DOHH2 (cell line): ENCODE measurements around the gene GGT6.

Source experiments
- H3F3A ChIP-seq: fragments of 200-600 bp; sonication (generic), shearing (Covaris generic); 2 replicates; pipeline ENCODE4 v1.6.0; 2016; ENCODE audit warnings: antibody characterized with exemption, mild to moderate bottlenecking; ENCODE audit not compliant: control insufficient read depth, insufficient read depth
- H3K27ac ChIP-seq: fragments of 200-600 bp; sonication (generic); 2 replicates; pipeline ENCODE4 v1.5.1; 2014; ENCODE audit warnings: low read depth, mild to moderate bottlenecking, low read length, moderate library complexity
- H3K27me3 ChIP-seq: fragments of 200-600 bp; sonication (generic); 2 replicates; pipeline ENCODE4 v1.6.1; 2014; ENCODE audit warnings: mild to moderate bottlenecking, low read length, mixed read lengths; ENCODE audit not compliant: control insufficient read depth
- H3K36me3 ChIP-seq: fragments of 200-600 bp; sonication (generic); 2 replicates; pipeline ENCODE4 v1.6.1; 2014; ENCODE audit warnings: mild to moderate bottlenecking, low read length, moderate library complexity, mixed read lengths; ENCODE audit not compliant: control insufficient read depth
- H3K4me1 ChIP-seq: fragments of 200-600 bp; sonication (generic); 2 replicates; pipeline ENCODE4 v1.6.1; 2014; ENCODE audit warnings: mild to moderate bottlenecking, low read length, mixed read lengths; ENCODE audit not compliant: control insufficient read depth
- H3K4me2 ChIP-seq: fragments of 200-600 bp; sonication (generic); 2 replicates; pipeline ENCODE4 v1.6.0; 2014; ENCODE audit warnings: mild to moderate bottlenecking, low read length, moderate library complexity
- H3K4me3 ChIP-seq: fragments of 200-600 bp; sonication (generic); 2 replicates; pipeline ENCODE4 v1.5.1; 2014; ENCODE audit warnings: mild to moderate bottlenecking, low read length, mixed read lengths
- H3K79me2 ChIP-seq: fragments of 200-600 bp; sonication (generic); 2 replicates; pipeline ENCODE4 v1.6.1; 2014; ENCODE audit warnings: mild to moderate bottlenecking, low read length, mixed read lengths; ENCODE audit not compliant: control insufficient read depth
- H3K9me2 ChIP-seq: fragments of 200-600 bp; sonication (generic); replicated peaks from 2 replicates; pipeline ENCODE4 v1.6.1; 2014; ENCODE audit warnings: mild to moderate bottlenecking, low read length, mixed read lengths; ENCODE audit not compliant: control insufficient read depth
- H3K9me3 ChIP-seq: fragments of 200-600 bp; sonication (generic); 2 replicates; pipeline ENCODE4 v1.6.1; 2014; ENCODE audit warnings: antibody characterized with exemption, low read length, mixed read lengths; ENCODE audit not compliant: control insufficient read depth, insufficient read depth
- H4K20me1 ChIP-seq: fragments of 200-600 bp; sonication (generic); 2 replicates; pipeline ENCODE4 v1.6.0; 2014; ENCODE audit warnings: low read depth, mild to moderate bottlenecking, antibody characterized with exemption, low read length, moderate library complexity; ENCODE audit not compliant: control insufficient read depth, insufficient read depth
- EZH2phosphoT487 ChIP-seq: fragments of 200-600 bp; sonication (generic); IDR thresholded peaks from 2 replicates; pipeline ENCODE4 v1.6.1; 2017; ENCODE audit warnings: borderline replicate concordance, mild to moderate bottlenecking, antibody characterized with exemption, low read length, moderate library complexity, mixed read lengths
- TF ChIP-seq, protein P1 (sequence below): fragments of 200-600 bp; sonication (generic); IDR thresholded peaks from one replicate; pipeline ENCODE4 v1.5.1; 2014; ENCODE audit warnings: antibody characterized with exemption, mild to moderate bottlenecking, low read depth, low read length; ENCODE audit not compliant: poor library complexity, severe bottlenecking

GGT6 gene

DNA sequence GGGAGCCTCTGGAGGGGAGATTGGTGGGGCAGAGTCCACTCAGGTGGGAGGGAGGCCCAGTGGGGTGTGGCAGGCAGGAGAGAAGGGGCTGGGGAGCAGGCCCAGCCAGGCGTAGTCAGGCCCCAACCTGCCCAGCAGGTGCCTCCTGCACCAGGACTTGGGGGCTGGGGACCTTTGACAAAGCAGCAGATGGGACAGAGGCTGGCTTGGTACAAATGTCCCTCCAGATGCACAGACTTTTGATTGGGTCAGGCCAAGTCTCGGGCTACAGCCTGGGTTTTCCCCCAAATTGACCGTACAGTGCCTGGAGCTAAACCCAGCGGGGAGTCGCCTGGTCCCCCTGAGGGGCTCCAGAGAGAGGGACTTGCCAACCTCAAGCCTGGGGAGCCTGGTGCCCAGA, 411 bp downstream of the GGT6 start:
- Histone ChIP-seq H3K79me2 (peaks cover 9% of the 10 kb centered on the region), H3K27ac (no peak overlapping the region), H3K9me2 (no peaks in the 10 kb centered on the region), H3K4me1 (peaks cover 16% of the 10 kb centered on the region), H3K27me3 (peaks cover 12% of the 10 kb centered on the region), H3K4me2 (no peak overlapping the region), H3K9me3 (no peaks in the 10 kb centered on the region), H3K4me3 (no peak overlapping the region), H3K36me3 (peaks cover 1% of the 10 kb centered on the region), H4K20me1 (no peaks in the 10 kb centered on the region), H3F3A (no peaks in the 10 kb centered on the region)
- no peak for TF ChIP-seq EZH2phosphoT487
- TF ChIP-seq, protein P1, sequence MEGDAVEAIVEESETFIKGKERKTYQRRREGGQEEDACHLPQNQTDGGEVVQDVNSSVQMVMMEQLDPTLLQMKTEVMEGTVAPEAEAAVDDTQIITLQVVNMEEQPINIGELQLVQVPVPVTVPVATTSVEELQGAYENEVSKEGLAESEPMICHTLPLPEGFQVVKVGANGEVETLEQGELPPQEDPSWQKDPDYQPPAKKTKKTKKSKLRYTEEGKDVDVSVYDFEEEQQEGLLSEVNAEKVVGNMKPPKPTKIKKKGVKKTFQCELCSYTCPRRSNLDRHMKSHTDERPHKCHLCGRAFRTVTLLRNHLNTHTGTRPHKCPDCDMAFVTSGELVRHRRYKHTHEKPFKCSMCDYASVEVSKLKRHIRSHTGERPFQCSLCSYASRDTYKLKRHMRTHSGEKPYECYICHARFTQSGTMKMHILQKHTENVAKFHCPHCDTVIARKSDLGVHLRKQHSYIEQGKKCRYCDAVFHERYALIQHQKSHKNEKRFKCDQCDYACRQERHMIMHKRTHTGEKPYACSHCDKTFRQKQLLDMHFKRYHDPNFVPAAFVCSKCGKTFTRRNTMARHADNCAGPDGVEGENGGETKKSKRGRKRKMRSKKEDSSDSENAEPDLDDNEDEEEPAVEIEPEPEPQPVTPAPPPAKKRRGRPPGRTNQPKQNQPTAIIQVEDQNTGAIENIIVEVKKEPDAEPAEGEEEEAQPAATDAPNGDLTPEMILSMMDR = no peak

DNA sequence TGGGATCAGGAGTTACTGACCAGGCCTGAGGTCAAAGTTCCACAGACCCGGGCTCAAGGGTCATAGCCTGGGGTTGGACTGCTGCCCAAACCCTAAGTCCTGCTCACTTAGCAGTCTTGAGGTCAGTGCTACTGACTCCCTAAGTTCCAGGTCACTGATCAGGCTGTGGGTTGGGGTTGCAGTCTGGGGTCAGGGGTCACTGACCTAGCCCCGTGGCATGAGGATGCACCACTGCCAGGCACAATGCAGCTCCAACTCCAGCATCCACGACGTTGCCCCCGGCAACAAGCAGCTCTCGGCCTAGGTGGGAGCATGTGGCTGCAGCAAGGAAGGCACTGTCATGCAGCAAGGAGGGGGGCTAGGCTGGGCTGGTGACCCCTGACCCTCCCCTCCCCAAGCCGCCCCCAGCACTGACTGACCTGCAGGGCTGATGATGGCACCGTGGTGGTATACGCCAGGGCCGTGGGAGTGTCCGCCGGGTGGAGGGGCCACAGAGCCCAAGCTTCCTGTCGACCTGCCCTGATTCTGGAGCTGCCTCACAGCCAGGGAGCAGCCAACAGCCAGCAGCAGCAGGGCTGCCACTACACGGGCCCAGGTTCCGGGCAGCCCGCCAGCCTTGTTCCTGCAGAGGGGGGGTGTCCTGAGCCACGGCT, 1.1 kb downstream of the GGT6 start:
- Histone ChIP-seq H3K27me3 (peaks cover 12% of the 10 kb centered on the region), H3K27ac (no peak overlapping the region), H3K9me2 (no peaks in the 10 kb centered on the region), H3K36me3 (peaks cover 8% of the 10 kb centered on the region), H3K4me1 (peaks cover 16% of the 10 kb centered on the region), H3K4me3 (no peak overlapping the region), H4K20me1 (no peaks in the 10 kb centered on the region), H3F3A (no peaks in the 10 kb centered on the region), H3K79me2 (peaks cover 16% of the 10 kb centered on the region), H3K9me3 (no peaks in the 10 kb centered on the region), H3K4me2 (no peak overlapping the region)
- TF ChIP-seq, protein P1 = no peak
- no peak for TF ChIP-seq EZH2phosphoT487

DNA sequence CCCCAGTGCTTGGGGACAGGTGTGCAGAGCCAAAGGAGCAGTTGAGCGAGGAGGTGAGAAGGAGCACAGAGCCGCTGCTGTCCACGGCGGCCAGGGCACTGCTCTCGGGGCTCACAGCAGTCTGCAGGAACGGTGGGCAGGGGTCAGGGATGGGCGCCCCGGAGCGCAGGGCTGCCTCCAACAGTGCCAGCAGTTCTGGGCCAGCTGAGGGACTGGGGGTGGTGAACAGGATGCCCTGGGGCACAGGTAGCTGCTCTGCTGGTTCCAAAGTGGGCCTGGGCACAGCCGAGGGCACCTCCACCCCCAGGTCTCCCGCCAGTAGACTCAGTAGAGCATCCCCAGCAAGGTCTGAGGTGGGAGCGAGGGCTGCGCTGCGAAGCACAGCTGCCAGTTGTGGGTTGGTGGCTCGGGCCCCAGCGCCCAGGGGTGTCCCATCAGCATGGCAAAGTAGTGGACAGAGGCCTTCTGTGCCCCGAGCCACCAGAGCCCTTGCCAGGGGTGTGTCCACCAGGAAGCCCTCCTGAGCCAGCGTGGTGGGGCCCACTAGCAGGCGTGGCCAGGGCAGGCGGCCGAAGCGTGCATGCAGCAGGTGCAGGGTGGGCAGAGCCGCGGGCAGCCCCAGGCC, 1.9 kb downstream of the GGT6 start:
- no peak overlapping the region for H3K4me2 ChIP-seq
- no peaks in the 10 kb centered on the region for H3K9me3 ChIP-seq
- H3F3A ChIP-seq = no peaks in the 10 kb centered on the region
- H3K79me2 ChIP-seq = peaks cover 24% of the 10 kb centered on the region
- H4K20me1 ChIP-seq = no peaks in the 10 kb centered on the region
- H3K27me3 ChIP-seq = peaks cover 10% of the 10 kb centered on the region
- peaks cover 16% of the 10 kb centered on the region for H3K36me3 ChIP-seq
- H3K27ac ChIP-seq = no peak overlapping the region
- no peak overlapping the region for H3K4me3 ChIP-seq
- TF ChIP-seq, protein P1 = no peak
- no peak for TF ChIP-seq EZH2phosphoT487
- no peaks in the 10 kb centered on the region for H3K9me2 ChIP-seq
- H3K4me1 ChIP-seq = peaks cover 23% of the 10 kb centered on the region
